Fibroblast of villous mesenchyme (primary cell): ENCODE measurements around the gene CCT2. TPM values are rescaled to one million over a fixed set of nuclear protein-coding genes. Genes with fewer than 3 reads are reported as not detected.

Source experiments
- DNase-seq: peaks from one replicate; pipeline ENCODE4 v3.0.0-alpha.2; 2010; ENCODE audit warnings: low read depth
- H3K4me3 ChIP-seq: 2 replicates; pipeline ENCODE4 v1.5.1; 2011; ENCODE audit warnings: low read depth, mild to moderate bottlenecking, low read length
- CTCF ChIP-seq: IDR thresholded peaks from 2 replicates; pipeline ENCODE4 v1.5.1; 2012; ENCODE audit warnings: low read depth, mild to moderate bottlenecking, low read length; ENCODE audit not compliant: insufficient read depth
- total RNA-seq: library from RNA; depleted of rRNA; stranded (reverse); fragments of >200 nt; gene quantifications from 2 replicates; pipeline ENCODE4 v1.2.3, GENCODE V29; 2012

The CCT2 gene
- total RNA-seq, 1 donor = 330 TPM

GRCh38 chr12:69580074-69580473, 5.2 kb upstream of the CCT2 start:
- no peak for DNase-seq
- H3K4me3 ChIP-seq = no peak overlapping the region
- no peak for TF ChIP-seq CTCF

DNA sequence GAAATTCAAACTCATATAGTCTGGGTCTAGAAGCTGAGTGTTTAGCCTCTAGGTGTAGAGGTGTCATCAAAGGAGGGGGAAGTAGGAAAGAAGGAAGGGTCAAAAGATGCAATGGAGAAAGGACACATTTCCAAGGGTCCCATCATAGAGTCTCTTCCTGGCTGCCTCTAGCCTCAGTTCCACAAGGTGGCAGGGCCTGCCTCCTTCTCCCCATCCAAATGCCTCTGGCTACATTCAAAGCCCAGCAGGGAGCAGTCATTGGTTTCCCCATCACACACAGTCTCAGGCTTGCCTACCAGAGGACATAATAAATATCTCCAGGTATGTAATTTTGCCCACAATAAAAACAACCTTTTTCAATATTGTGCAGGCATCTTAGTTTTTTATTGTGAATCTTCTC, 2.1 kb upstream of the CCT2 start:
- no peak for DNase-seq
- peak; percentile 12 for TF ChIP-seq CTCF
- H3K4me3 ChIP-seq = no peak overlapping the region

DNA sequence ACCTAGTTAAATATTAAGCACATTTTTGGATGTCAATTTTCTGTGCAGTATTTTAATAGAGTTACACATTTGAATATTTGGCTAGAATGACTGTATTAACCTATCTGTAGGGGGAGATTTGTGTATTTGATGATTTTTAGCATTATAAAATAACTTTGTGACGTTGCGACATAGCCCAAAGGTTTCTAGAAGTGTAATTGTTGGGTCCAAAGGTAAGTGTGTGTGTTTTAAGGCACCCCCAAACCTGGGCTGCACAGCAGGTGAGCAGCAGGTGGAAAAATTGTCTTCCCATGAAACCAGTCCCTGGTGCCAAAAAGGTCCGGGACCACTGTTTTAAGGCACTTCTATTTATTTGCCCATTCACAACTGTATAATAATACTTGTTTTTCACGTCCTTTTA, 3.3 kb downstream of the CCT2 start:
- H3K4me3 ChIP-seq = no peak overlapping the region
- no peak for TF ChIP-seq CTCF
- no peak for DNase-seq

DNA sequence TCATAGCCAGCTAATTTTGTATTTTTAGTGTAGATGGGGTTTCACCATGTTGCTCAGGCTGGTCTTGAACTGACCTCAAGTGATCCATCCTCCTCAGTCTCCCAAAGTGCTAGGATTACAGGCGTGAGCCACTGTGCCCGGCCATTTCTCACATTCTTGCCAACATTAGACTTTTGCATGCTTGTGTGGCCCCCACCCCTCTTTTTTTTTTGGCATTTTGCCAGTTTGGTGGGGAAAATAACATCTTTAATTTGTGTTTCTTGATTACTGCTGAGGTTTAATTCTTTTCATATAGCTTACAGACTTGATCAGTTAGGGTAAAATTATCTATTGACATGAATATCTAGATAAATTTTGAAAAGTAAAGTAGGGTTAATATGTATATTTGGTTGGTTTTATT, 3.8 kb downstream of the CCT2 start:
- no peak for TF ChIP-seq CTCF
- no peak overlapping the region for H3K4me3 ChIP-seq
- no peak for DNase-seq

- no peak overlapping the region for H3K4me3 ChIP-seq
- no peak for DNase-seq
- no peak for TF ChIP-seq CTCF
Measured at GRCh38 chr12:69595689-69596088, 10.4 kb downstream of the CCT2 start.

GRCh38 chr12:69598174-69598753, 13.0 kb downstream of the CCT2 start:
- TF ChIP-seq CTCF = no peak
- DNase-seq = no peak
- H3K4me3 ChIP-seq = no peak overlapping the region

DNA sequence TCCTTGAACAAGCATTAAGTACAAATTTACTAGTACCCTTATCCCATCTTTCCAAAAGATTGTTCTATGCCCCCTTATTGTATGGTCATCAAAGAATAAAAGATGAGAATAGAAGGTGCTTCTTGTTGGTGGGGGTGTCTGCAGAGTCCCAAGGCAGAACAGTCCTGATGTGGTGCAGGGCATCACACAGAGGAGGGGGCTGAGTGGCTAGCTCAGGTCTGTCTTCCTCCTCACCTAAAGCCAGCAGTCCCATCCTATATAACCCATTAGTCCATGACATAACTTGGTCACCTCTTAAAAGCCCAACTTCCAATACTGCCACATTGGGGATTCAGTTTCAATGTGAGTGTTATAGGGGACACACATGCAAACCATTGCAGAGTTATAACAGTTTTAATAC, 15.5 kb downstream of the CCT2 start:
- no peak overlapping the region for H3K4me3 ChIP-seq
- no peak for TF ChIP-seq CTCF
- no peak for DNase-seq
